Common myeloid progenitor, CD34-positive (primary cell): ENCODE measurements around the gene BEST1.

ENCODE experiments used
- CTCF ChIA-PET: fragments of 350-600 bp; sonication (Branson Sonifier 250); formaldehyde crosslinking; loops from one replicate; lab custom pipeline; 2021; ENCODE audit warnings: antibody characterized with exemption; lab: Charles Lee
- POLR2A ChIA-PET: fragments of 350-600 bp; sonication (Branson Sonifier 250); formaldehyde crosslinking; loops from one replicate; lab custom pipeline; 2021; ENCODE audit warnings: antibody characterized with exemption; lab: Charles Lee
- DNase-seq, 3 donors: peaks; one replicate each; pipeline versions ENCODE4 v3.0.0 to v3.0.0-alpha.2; 2013
- H3K27ac ChIP-seq, 2 experiments: 1 replicate in 1 of 2; 2 replicates in 1 of 2; pipeline ENCODE4 v1.7.0; 2013; ENCODE audit warnings: inconsistent platforms in 2 of 2, low read length in 2 of 2, mild to moderate bottlenecking in 2 of 2, low read depth in 1 of 2, moderate library complexity in 1 of 2; ENCODE audit not compliant: severe bottlenecking in 2 of 2, insufficient read depth in 1 of 2, poor library complexity in 1 of 2
- H3K27me3 ChIP-seq, 5 experiments: replicated peaks in 2 of 5; 1 replicate in 3 of 5; 2 replicates in 2 of 5; pipeline versions ENCODE4 v1.6.1 to v1.7.0; 2013; ENCODE audit warnings: low read length in 4 of 5, mild to moderate bottlenecking in 2 of 5, moderate library complexity in 2 of 5, inconsistent platforms in 1 of 5; ENCODE audit not compliant: insufficient read depth in 5 of 5, control insufficient read depth in 4 of 5
- H3K36me3 ChIP-seq, 4 experiments: 1 replicate in 2 of 4; 2 replicates in 2 of 4; pipeline versions ENCODE4 v1.6.1 to v1.7.0; 2013; ENCODE audit warnings: low read length in 3 of 4, control low read depth in 1 of 4, mild to moderate bottlenecking in 1 of 4; ENCODE audit not compliant: control insufficient read depth in 4 of 4, insufficient read depth in 4 of 4
- H3K4me1 ChIP-seq, 4 experiments: 1 replicate in 3 of 4; 2 replicates in 1 of 4; pipeline versions ENCODE4 v1.6.1 to v1.7.1; 2013; ENCODE audit warnings: low read length in 3 of 4, mild to moderate bottlenecking in 3 of 4, control low read depth in 1 of 4, inconsistent platforms in 1 of 4, moderate library complexity in 1 of 4; ENCODE audit not compliant: control insufficient read depth in 4 of 4, insufficient read depth in 4 of 4; ENCODE audit errors: control extremely low read depth in 1 of 4
- H3K4me3 ChIP-seq, 7 experiments: 1 replicate in 4 of 7; 2 replicates in 3 of 7; pipeline versions ENCODE4 v1.5.1 to v1.7.0; 2013; ENCODE audit warnings: mild to moderate bottlenecking in 7 of 7, low read length in 6 of 7, moderate library complexity in 6 of 7, inconsistent platforms in 2 of 7, low read depth in 2 of 7, control low read depth in 1 of 7; ENCODE audit not compliant: insufficient read depth in 4 of 7, control insufficient read depth in 1 of 7; ENCODE audit errors: extremely low read depth in 1 of 7
- H3K9me3 ChIP-seq, 5 experiments: 1 replicate in 4 of 5; 2 replicates in 1 of 5; pipeline versions ENCODE4 v1.6.1 to v1.7.1; 2013; ENCODE audit warnings: low read length in 4 of 5, mild to moderate bottlenecking in 2 of 5, inconsistent platforms in 1 of 5, low read depth in 1 of 5, moderate library complexity in 1 of 5; ENCODE audit not compliant: control insufficient read depth in 4 of 5, insufficient read depth in 2 of 5; ENCODE audit errors: control extremely low read depth in 1 of 5
- whole genome bisulfite sequencing: methylation state at CpG from one replicate; pipeline ENCODE4 v1.1.5; 2013; ENCODE audit not compliant: insufficient coverage; 5-methylcytosine and 5-hydroxymethylcytosine counted together

BEST1 gene

DNA sequence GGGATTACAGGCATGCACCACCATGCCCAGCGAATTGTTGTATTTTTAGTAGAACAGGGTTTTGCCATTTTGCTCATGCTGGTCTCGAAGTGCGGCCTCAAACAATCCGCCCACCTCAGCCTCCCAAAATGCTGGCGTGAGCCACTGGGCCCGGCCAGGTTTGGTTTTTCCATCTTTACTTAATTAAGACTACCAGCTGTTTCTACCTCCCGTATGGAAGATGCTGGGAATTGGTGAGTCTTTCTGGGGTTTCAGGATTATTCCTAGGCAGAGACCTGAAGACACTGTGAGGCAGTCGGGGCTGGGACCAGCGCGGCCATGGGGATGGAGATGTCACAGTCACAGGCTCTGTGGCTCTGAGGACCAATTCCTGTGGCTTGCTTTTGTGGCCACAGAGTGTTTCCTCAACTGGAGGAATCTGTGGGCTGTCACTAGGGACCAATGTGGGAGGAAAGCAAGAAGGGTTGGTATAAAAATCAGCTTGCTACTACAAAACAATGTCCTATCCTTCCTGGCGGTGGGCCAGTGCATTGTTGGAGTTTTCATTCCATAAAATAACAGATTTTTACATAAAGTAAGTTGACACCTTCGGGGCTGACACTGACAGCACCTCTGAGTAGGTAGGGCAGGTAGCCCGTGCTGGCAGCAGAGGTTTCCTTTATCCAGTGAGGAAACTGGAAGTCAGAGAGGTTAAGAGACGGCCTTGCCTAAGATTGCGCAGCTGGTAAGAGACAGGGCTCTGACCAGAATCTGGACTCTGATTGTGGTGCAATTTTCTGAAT, 25.7 kb downstream of the BEST1 start:
- CTCF ChIA-PET: interaction anchor here (1.5 to 2.2 kb wide), 2 partner anchors 18 to 106 kb away, joined by 3 to 6 read pairs; no protein-coding TSS in a partner anchor
- Histone ChIP-seq H3K4me1 (peaks cover 24 to 55% (median 52%) of the 10 kb centered on the region in 4 experiments), H3K36me3 (no peaks in the 10 kb centered on the region), H3K4me3 (no peak overlapping the region), H3K27ac (no peak overlapping the region), H3K27me3 (no peaks in the 10 kb centered on the region), H3K9me3 (no peaks in the 10 kb centered on the region)
- DNase-seq: peak in 1 of 3 donors; percentile 42
- POLR2A ChIA-PET: interaction anchor here (1.1 kb wide), 1 partner anchor 8 kb away, joined by 4 read pairs; the partner anchor contains the start of gene FTH1
- 83% methylated on average over 11 of the region's 15 CpGs for WGBS

DNA sequence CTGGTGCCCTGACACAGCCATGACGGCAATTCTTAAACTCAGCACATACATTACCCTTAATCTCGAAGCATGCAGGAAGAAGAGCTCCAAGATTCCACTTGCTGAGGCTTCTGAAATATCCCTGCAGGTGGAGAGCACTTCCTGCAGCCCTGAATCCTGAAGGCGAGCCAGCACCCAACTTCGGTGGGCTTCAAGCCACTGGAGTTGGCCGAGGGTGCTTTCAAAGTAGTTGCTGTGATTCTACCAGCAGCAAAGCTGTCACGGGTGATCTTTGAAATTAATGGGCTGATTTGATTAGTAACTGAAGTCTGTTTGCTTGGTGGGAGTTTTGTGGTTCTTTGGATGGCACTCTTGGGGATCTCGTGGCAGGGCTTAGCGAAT, 26.3 kb downstream of the BEST1 start:
- WGBS: over 99% methylated on average over 8 of the region's 8 CpGs
- no peaks in the 10 kb centered on the region for H3K9me3 ChIP-seq

DNA sequence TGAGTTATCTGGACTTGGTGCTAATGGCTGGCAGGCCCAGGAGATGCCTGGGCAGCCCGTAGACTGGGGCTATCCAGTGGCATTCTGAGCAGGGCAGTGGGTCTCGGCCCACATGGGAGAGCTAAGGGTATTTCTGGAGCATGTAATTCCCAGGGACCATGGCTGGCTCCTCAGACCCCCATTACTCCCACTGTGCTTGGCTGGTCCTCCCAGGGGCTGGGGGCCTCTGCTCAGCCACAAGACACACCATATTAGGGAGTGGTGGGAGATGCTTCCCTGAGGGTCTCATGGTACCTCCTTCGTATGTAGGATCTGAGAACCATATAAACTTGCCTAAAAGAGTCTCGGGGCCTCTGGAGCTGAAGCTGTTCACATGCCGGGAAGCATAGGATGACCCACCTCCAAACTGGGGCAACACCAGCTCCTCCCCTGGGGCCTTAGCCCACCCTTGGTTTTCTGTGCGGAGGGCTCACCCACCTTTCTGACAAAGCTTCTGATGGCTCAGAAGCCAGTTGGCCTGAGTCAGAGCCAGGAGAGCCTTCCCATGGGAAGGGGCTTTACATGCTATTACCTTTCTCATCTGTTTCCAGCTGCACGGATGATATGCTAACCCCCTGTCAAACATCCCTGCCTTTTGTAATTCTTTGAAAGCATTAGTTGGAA, 26.8 kb downstream of the BEST1 start:
- CTCF ChIA-PET: interaction anchor here (1.1 to 2.2 kb wide), 3 partner anchors 17 to 37 kb away, joined by 3 to 6 read pairs (median 4); no protein-coding TSS in a partner anchor
- POLR2A ChIA-PET: interaction anchor here (1.1 kb wide), 1 partner anchor 9 kb away, joined by 4 read pairs; the partner anchor contains the start of gene FTH1
- DNase-seq: no peak
- no peaks in the 10 kb centered on the region for H3K27me3 ChIP-seq
- 82% methylated on average over 7 of the region's 7 CpGs for WGBS
- H3K9me3 ChIP-seq: no peaks in the 10 kb centered on the region
- no peak overlapping the region for H3K27ac ChIP-seq
- no peak overlapping the region for H3K4me3 ChIP-seq
- H3K36me3 ChIP-seq: no peaks in the 10 kb centered on the region
- peaks cover 16 to 52% (median 43%) of the 10 kb centered on the region in 4 experiments for H3K4me1 ChIP-seq

More for the DNA sequence above, 26.3 kb downstream of the BEST1 start:
- H3K36me3 ChIP-seq: no peaks in the 10 kb centered on the region
- no peak overlapping the region for H3K4me3 ChIP-seq
- H3K4me1 ChIP-seq: peaks cover 19 to 55% (median 47%) of the 10 kb centered on the region in 4 experiments
- no peaks in the 10 kb centered on the region for H3K27me3 ChIP-seq
- H3K27ac ChIP-seq: no peak overlapping the region
- DNase-seq: no peak
- ChIA-PET CTCF (interaction anchor here (2.2 kb wide), 1 partner anchor 18 kb away, joined by 6 read pairs; no protein-coding TSS in a partner anchor), POLR2A (interaction anchor here (1.1 kb wide), 1 partner anchor 9 kb away, joined by 4 read pairs; the partner anchor contains the start of gene FTH1)

DNA sequence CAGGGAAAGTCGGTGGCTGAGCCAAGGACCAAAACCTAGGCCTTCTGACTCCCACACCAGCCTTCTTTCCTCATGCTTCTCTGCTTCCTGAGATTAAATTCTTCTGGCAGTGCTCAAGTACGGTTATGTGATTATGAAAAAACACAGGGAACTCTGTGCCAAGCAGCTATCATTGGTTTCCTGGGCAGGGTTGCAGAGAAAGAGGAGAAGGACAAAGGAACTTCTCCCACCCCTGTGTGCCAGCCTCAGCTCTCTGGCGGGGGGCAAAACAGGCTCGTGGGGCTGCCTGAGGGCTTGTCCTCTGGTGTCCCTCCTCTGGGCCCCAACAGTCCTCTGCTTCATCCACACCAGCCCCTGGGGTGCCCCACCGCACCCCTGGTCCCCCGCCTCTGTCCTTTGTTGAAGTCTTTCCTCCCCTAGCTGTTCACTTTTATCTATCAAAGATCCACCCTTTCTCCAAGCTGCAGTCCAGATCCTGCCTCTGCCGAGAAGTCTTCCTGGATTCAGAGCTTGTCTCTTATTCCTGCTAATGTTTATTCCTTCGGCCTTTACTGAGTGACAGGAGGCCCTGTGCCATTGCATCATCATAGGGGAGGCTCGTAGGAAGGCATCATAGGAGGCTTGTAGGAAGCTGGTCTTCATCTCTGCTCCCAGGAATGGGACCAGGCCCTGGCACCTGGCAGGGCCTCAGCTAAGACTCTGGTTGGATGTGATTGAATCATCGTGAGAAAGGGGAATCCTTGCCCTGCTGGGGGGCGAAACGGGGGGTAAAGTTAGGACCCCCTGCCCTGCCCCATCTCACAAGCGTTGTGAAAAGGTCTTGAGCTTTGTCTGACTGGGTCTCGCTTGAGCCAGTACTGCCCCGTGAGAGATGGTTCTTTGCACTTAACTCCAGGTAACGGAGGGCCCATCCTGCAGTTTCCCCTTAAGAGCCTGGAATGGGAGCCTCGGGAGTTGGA, 28.8 kb downstream of the BEST1 start:
- CTCF ChIA-PET: interaction anchor here (0.6 to 1.7 kb wide), 8 partner anchors 8 to 129 kb away, joined by 3 to 5 read pairs (median 3); partner anchors contain the start of gene FTH1
- no peak for DNase-seq
- H3K36me3 ChIP-seq: no peaks in the 10 kb centered on the region
- H3K27ac ChIP-seq: peak overlapping the region in 1 of 2 experiments; percentile 34
- no peaks in the 10 kb centered on the region for H3K27me3 ChIP-seq
- H3K4me3 ChIP-seq: peak overlapping the region in 1 of 7 experiments; percentile 13
- H3K9me3 ChIP-seq: no peaks in the 10 kb centered on the region
- POLR2A ChIA-PET: interaction anchor here (0.6 to 1.4 kb wide), 3 partner anchors 16 to 47 kb away, joined by 3 to 5 read pairs (median 4); no protein-coding TSS in a partner anchor
- peaks cover 0 to 32% (median 26%) of the 10 kb centered on the region in 4 experiments for H3K4me1 ChIP-seq
- 65% methylated on average over 14 of the region's 17 CpGs for WGBS

DNA sequence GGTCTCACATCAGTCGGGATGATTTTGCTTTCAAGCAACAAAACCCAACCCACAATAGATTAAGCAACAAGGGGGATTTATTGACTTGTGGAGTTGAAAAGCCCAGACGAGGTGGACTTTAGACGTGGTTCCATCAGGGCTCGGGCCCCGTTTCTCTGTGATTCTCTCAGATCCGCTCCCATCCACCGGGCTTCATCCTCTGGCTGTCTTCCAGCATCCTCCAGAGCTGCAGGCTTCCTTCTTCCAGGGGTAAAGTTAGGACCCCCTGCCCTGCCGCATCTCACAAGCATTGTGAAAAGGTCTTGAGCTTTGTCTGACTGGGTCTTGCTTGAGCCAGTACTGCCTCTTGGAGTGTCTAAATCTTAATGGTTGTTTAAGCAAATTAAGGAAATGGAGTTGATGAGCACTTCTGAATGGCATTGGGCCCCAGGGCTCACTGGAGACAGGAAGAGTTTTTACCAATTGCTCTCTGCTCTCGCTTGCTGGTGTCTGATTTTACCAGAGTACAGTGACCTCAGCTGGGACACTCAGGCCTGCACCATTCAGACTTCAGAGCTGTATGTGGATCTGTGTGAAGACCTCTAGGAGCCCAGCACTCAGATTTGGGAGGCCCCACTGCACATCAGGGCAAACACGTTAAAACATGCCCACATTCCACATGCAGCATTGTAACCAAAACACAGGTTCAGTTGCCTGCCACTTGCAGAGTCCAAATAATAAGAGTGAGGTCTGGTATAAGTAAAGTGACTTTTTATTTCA, 30.8 kb downstream of the BEST1 start:
- ChIA-PET CTCF (interaction anchor here (1.0 to 1.8 kb wide), 3 partner anchors 8 to 101 kb away, joined by 3 to 6 read pairs (median 5); no protein-coding TSS in a partner anchor), POLR2A (interaction anchor here (1.1 to 1.5 kb wide), 2 partner anchors 13 to 44 kb away, joined by 3 read pairs; partner anchors contain the start of gene FTH1)
- Histone ChIP-seq H3K9me3 (no peaks in the 10 kb centered on the region), H3K27ac (no peak overlapping the region), H3K36me3 (no peaks in the 10 kb centered on the region), H3K4me3 (no peak overlapping the region), H3K27me3 (no peaks in the 10 kb centered on the region), H3K4me1 (peaks cover 0 to 26% (median 18%) of the 10 kb centered on the region in 4 experiments)
- DNase-seq: no peak
- 96% methylated on average over 7 of the region's 10 CpGs for WGBS
